T-cell (primary cell): Measurements from ENCODE around the gene GRM8. TPM values are rescaled to one million over a fixed set of nuclear protein-coding genes. Genes with fewer than 3 reads are reported as not detected.

Source experiments
- ATAC-seq, 4 experiments: fragments of 200-7000 bp in 3 of 4; fragments of 150-1000 bp in 1 of 4; cut with Tn5 transposase; replicated peaks in 1 of 4; 1 replicate in 3 of 4; 2 replicates in 1 of 4; pipeline ENCODE4 v1.10.0; 2021; ENCODE audit warnings: moderate library complexity in 3 of 4, mild to moderate bottlenecking in 2 of 4, moderate number of reproducible peaks in 1 of 4
- CTCF ChIA-PET, 2 donors: fragments of 300-600 bp; sonication (Branson Sonifier 250); formaldehyde crosslinking; loops; one replicate each; lab custom pipeline; 2022; ENCODE audit warnings: antibody characterized with exemption in 2 of 2; lab: Charles Lee
- POLR2A ChIA-PET, 2 donors: fragments of 300-600 bp; sonication (Branson Sonifier 250); formaldehyde crosslinking; loops; one replicate each; lab custom pipeline; 2022; ENCODE audit warnings: antibody characterized with exemption in 2 of 2; lab: Charles Lee
- DNase-seq, 35 experiments: peaks; one replicate each; pipeline versions ENCODE4 v3.0.0 to v3.0.0-alpha.2; 2013 to 2023
- H3K27ac ChIP-seq: one replicate; pipeline ENCODE4 v1.5.1; 2013; ENCODE audit warnings: low read length
- H3K27me3 ChIP-seq, 2 experiments: replicated peaks in 1 of 2; 1 replicate in 1 of 2; 2 replicates in 1 of 2; pipeline versions ENCODE4 v1.6.1 to v1.7.0; 2013; ENCODE audit warnings: low read length in 1 of 2, mixed read lengths in 1 of 2; ENCODE audit not compliant: control insufficient read depth in 2 of 2, insufficient read depth in 2 of 2; ENCODE audit errors: extremely low read depth in 1 of 2
- H3K36me3 ChIP-seq, 2 donors: 1 replicate in 1 of 2; 2 replicates in 1 of 2; pipeline versions ENCODE4 v1.6.1 to v1.7.0; 2013; ENCODE audit warnings: low read length in 1 of 2; ENCODE audit not compliant: control insufficient read depth in 2 of 2, insufficient read depth in 1 of 2; ENCODE audit errors: extremely low read depth in 1 of 2
- H3K4me1 ChIP-seq, 2 experiments: 1 replicate in 1 of 2; 2 replicates in 1 of 2; pipeline versions ENCODE4 v1.6.1 to v1.7.0; 2013; ENCODE audit warnings: low read length in 2 of 2, mixed read lengths in 1 of 2; ENCODE audit not compliant: insufficient read depth in 2 of 2, control insufficient read depth in 1 of 2; ENCODE audit errors: extremely low read depth in 1 of 2
- H3K4me3 ChIP-seq, 2 donors: 1 replicate in 1 of 2; 2 replicates in 1 of 2; pipeline versions ENCODE4 v1.5.1 to v1.7.0; 2013; ENCODE audit warnings: mild to moderate bottlenecking in 2 of 2, low read length in 1 of 2, moderate library complexity in 1 of 2; ENCODE audit not compliant: control insufficient read depth in 1 of 2; ENCODE audit errors: extremely low read depth in 1 of 2
- H3K9me3 ChIP-seq: 2 replicates; pipeline ENCODE4 v1.7.0; 2013
- H3K27ac Mint-ChIP-seq, 2 donors: one replicate each; pipeline ENCODE4 v1.8.0; 2020 to 2021; ENCODE audit warnings: mild to moderate bottlenecking in 2 of 2, mixed read lengths in 2 of 2
- H3K27me3 Mint-ChIP-seq, 2 donors: one replicate each; pipeline ENCODE4 v1.8.0; 2021 to 2022; ENCODE audit warnings: mixed read lengths in 2 of 2
- H3K36me3 Mint-ChIP-seq: one replicate; pipeline ENCODE4 v1.8.0; 2021; ENCODE audit warnings: mixed read lengths
- H3K4me1 Mint-ChIP-seq, 3 donors: one replicate each; pipeline ENCODE4 v1.8.0; 2020 to 2022; ENCODE audit warnings: mixed read lengths in 3 of 3, mild to moderate bottlenecking in 1 of 3
- H3K4me3 Mint-ChIP-seq, 3 donors: one replicate each; pipeline ENCODE4 v1.8.0; 2020 to 2022; ENCODE audit warnings: mild to moderate bottlenecking in 3 of 3, mixed read lengths in 3 of 3, moderate library complexity in 3 of 3
- H3K9me3 Mint-ChIP-seq, 3 donors: one replicate each; pipeline ENCODE4 v1.8.0; 2020 to 2022; ENCODE audit warnings: mixed read lengths in 3 of 3
- WGBS: methylation state at CpG from one replicate; pipeline ENCODE4 v1.1.5; 2013; ENCODE audit warnings: missing lambda C conversion rate; ENCODE audit not compliant: insufficient coverage; 5-methylcytosine and 5-hydroxymethylcytosine counted together
- total RNA-seq, 35 experiments: library from RNA in 6 of 35; stranded (reverse) in 6 of 35; fragments of 120-200 nt in 1 of 35; gene quantifications; one replicate each; pipeline versions ENCODE4 v1.2.1 to v1.2.4 and lab custom pipeline; 2013 to 2026

Gene GRM8
- total RNA-seq, 5 donors from 2014 or later (not counting 1 experiment from before 2014, with no cell fraction given) = not detected

- ChIA-PET CTCF (no interaction called here), POLR2A (no interaction called here)
- H3K27me3 ChIP-seq = peaks cover 0 to 3% of the 10 kb centered on the region in 2 experiments
- no peaks in the 10 kb centered on the region for H3K4me1 ChIP-seq
- ATAC-seq (no peak), DNase-seq (no peak)
- WGBS = no CpG with 5 or more reads among the region's 2 CpGs
- Mint-ChIP-seq H3K4me3 (no peak overlapping the region), H3K9me3 (no peaks in the 10 kb centered on the region), H3K4me1 (no peaks in the 10 kb centered on the region), H3K36me3 (no peaks in the 10 kb centered on the region), H3K27me3 (peaks cover 6 to 22% of the 10 kb centered on the region in 2 donors), H3K27ac (no peak overlapping the region)
- no peaks in the 10 kb centered on the region for H3K9me3 ChIP-seq
- H3K36me3 ChIP-seq = no peaks in the 10 kb centered on the region
- H3K27ac ChIP-seq = no peak overlapping the region
- H3K4me3 ChIP-seq = no peak overlapping the region
Measured at GRCh38 chr7:127119517-127119916, 133.2 kb downstream of the GRM8 start.

GRCh38 chr7:127114742-127115265 is 137.9 kb downstream of the GRM8 start:
- DNase-seq (no peak), ATAC-seq (no peak)
- Mint-ChIP-seq H3K27ac (no peak overlapping the region), H3K27me3 (peaks cover 12 to 31% of the 10 kb centered on the region in 2 donors), H3K4me1 (no peaks in the 10 kb centered on the region), H3K36me3 (no peaks in the 10 kb centered on the region), H3K4me3 (no peak overlapping the region), H3K9me3 (peaks cover 0 to 5% (median 0%) of the 10 kb centered on the region in 3 donors)
- Histone ChIP-seq H3K4me3 (no peak overlapping the region), H3K36me3 (no peaks in the 10 kb centered on the region), H3K9me3 (no peaks in the 10 kb centered on the region), H3K27me3 (peaks cover 0 to 3% of the 10 kb centered on the region in 2 experiments), H3K27ac (no peak overlapping the region), H3K4me1 (no peaks in the 10 kb centered on the region)
- WGBS = 66% methylated on average over 2 of the region's 3 CpGs
- CTCF ChIA-PET = no interaction called here
- POLR2A ChIA-PET = no interaction called here

GRCh38 chr7:127107601-127108007 is 145.1 kb downstream of the GRM8 start:
- Mint-ChIP-seq H3K27me3 (peaks cover 7 to 21% of the 10 kb centered on the region in 2 donors), H3K36me3 (no peaks in the 10 kb centered on the region), H3K9me3 (peaks cover 11 to 20% (median 17%) of the 10 kb centered on the region in 3 donors), H3K4me1 (no peaks in the 10 kb centered on the region), H3K4me3 (no peak overlapping the region), H3K27ac (no peak overlapping the region)
- H3K4me3 ChIP-seq = no peak overlapping the region
- ChIA-PET POLR2A (no interaction called here), CTCF (no interaction called here)
- 33% methylated on average over 3 of the region's 5 CpGs for WGBS
- no peaks in the 10 kb centered on the region for H3K4me1 ChIP-seq
- DNase-seq (peak in 10 of 35 experiments; percentile 1 to 63 (median 4)), ATAC-seq (no peak)
- H3K27ac ChIP-seq = no peak overlapping the region
- H3K27me3 ChIP-seq = no peaks in the 10 kb centered on the region
- no peaks in the 10 kb centered on the region for H3K36me3 ChIP-seq
- no peaks in the 10 kb centered on the region for H3K9me3 ChIP-seq

GRCh38 chr7:127093340-127093739 is 159.4 kb downstream of the GRM8 start:
- ChIA-PET CTCF (no interaction called here), POLR2A (no interaction called here)
- no peak for ATAC-seq
- Histone ChIP-seq H3K36me3 (no peaks in the 10 kb centered on the region), H3K9me3 (no peaks in the 10 kb centered on the region), H3K27me3 (peaks cover 0 to 2% of the 10 kb centered on the region in 2 experiments), H3K4me1 (no peaks in the 10 kb centered on the region), H3K27ac (no peak overlapping the region), H3K4me3 (no peak overlapping the region)
- DNase-seq = no peak
- Mint-ChIP-seq H3K27me3 (peaks cover 2 to 20% of the 10 kb centered on the region in 2 donors), H3K36me3 (no peaks in the 10 kb centered on the region), H3K9me3 (peaks cover 0 to 5% (median 0%) of the 10 kb centered on the region in 3 donors), H3K27ac (no peak overlapping the region), H3K4me1 (no peaks in the 10 kb centered on the region), H3K4me3 (no peak overlapping the region)
- WGBS = 85% methylated on average over 2 of the region's 4 CpGs

- H3K36me3 ChIP-seq = no peaks in the 10 kb centered on the region
- peaks cover 0 to 5% (median 0%) of the 10 kb centered on the region in 3 donors for H3K9me3 Mint-ChIP-seq
- H3K27ac ChIP-seq = no peak overlapping the region
- H3K4me3 ChIP-seq = no peak overlapping the region
- POLR2A ChIA-PET = no interaction called here
- CTCF ChIA-PET = no interaction called here
- H3K27ac Mint-ChIP-seq = no peak overlapping the region
- no peaks in the 10 kb centered on the region for H3K4me1 ChIP-seq
- H3K27me3 ChIP-seq = peaks cover 0 to 2% of the 10 kb centered on the region in 2 experiments
- H3K4me1 Mint-ChIP-seq = no peaks in the 10 kb centered on the region
- no peaks in the 10 kb centered on the region for H3K9me3 ChIP-seq
- WGBS = 98% methylated on average over 6 of the region's 18 CpGs
- ATAC-seq (no peak), DNase-seq (no peak)
- peaks cover 2 to 24% of the 10 kb centered on the region in 2 donors for H3K27me3 Mint-ChIP-seq
- H3K36me3 Mint-ChIP-seq = no peaks in the 10 kb centered on the region
- no peak overlapping the region for H3K4me3 Mint-ChIP-seq
Measured at GRCh38 chr7:127091620-127092019, 161.1 kb downstream of the GRM8 start.

- no peak overlapping the region for H3K27ac ChIP-seq
- peaks cover 0 to 2% of the 10 kb centered on the region in 2 experiments for H3K27me3 ChIP-seq
- H3K4me1 ChIP-seq = no peaks in the 10 kb centered on the region
- H3K27me3 Mint-ChIP-seq = peaks cover 2 to 19% of the 10 kb centered on the region in 2 donors
- 67% methylated on average over 1 of the region's 1 CpG for WGBS
- ChIA-PET CTCF (interaction anchor here in 1 of 2 donors (1.1 kb wide), 1 partner anchor 27 kb away, joined by 6 read pairs; no protein-coding TSS in a partner anchor), POLR2A (no interaction called here)
- no peak overlapping the region for H3K27ac Mint-ChIP-seq
- H3K4me3 ChIP-seq = no peak overlapping the region
- no peaks in the 10 kb centered on the region for H3K9me3 ChIP-seq
- no peaks in the 10 kb centered on the region for H3K36me3 ChIP-seq
- H3K36me3 Mint-ChIP-seq = no peaks in the 10 kb centered on the region
- ATAC-seq = no peak
- DNase-seq = no peak
- no peak overlapping the region for H3K4me3 Mint-ChIP-seq
- H3K9me3 Mint-ChIP-seq = peaks cover 0 to 5% (median 0%) of the 10 kb centered on the region in 3 donors
- no peaks in the 10 kb centered on the region for H3K4me1 Mint-ChIP-seq
Measured at GRCh38 chr7:127089146-127089545, 163.6 kb downstream of the GRM8 start.
